ENCODE data around the gene NOTCH2.
"Not testable (repeated sequence)": the region's sequence is repeated elsewhere in the genome, so short reads cannot be mapped to it uniquely, and the experiment has no call there.

The NOTCH2 gene

DNA sequence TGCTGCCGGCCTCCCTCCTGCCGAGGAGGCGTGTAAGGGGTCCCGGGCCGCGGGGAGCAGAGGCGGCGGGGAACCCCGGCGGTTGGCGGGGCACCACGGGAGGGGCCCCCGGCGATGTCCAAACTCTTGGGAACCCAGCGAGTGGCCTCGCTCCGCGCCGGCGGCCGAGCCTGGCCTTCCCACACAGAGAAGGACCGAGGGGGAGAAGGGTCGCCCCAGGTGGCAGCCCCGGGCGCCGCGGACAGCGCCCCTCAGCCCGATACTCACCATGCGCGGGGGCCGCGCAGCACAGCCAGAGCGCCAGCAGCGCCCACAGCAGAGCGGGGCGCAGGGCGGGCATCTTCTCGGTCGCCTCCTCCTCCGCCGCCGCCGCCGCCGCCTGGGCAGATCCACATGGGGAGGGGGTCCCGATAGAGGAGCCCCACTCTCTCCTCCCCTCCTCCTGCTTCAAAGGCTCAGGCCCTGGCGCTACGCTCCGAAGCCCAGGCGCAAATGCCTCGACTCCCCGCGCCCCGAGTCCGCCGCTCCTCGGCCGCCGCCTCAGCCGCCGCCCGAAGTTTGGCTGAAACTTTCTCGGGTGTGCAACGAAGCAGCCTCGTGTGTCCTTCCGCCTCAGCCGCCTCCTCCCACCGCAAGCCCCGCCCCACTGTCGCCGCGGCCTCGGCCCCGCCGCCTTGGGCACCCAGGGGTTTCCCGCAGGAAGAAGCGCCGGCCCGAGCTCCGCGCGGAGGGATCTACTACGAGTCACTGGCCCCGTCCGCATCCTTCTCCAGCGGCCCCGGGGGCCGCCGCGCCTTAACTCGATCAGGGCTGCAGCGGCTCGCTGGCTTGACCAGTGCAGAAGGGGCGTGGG lies at the start of gene NOTCH2:
NOTCH2 (minus strand) TSS at position 596 of the 853 bp plus-strand sequence; CDS start at position 340, 256 bp downstream.
- peak; percentile 30 for DNase-seq (ENCODE audit: low read depth)

DNA sequence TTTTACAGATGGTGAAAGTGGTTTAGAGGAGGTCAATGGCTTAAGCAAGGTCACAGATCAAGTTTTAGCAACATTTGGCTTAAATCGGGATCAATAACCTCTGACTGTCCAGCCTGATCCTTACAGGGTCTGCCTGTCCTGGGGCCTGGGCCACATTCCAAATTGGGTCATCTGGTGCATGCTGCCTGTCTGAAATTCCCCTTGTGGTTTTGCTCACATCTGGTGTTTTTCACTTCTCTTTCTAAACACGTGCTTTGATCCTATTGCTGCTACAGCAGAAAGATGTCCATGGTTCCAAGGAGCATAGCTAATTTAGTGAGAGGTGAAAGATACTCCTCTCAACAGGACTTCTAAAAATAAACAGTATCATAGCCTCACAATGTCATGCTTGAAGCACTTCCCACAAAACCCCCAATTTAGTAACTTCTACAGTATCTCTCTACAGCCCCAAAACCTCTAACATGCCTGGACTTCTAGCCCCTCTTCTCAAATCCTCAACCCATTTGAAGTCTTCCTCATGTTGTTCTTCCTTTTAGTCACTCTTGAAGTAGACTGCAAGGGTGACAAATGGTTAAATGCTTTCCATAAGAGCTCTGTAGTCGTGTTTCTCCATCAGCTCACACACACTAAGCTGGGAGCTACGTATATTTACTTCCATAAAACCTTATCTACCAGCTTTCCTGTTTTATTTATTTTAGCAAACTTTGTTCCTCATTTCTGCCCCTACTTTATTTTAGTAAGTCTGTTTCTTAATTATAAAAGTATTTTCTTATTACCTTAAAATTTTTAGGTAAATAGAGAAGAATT lies 48.1 kb upstream of the NOTCH2 start:
- DNase-seq (ENCODE audit: low read depth) = not testable (repeated sequence)

DNA sequence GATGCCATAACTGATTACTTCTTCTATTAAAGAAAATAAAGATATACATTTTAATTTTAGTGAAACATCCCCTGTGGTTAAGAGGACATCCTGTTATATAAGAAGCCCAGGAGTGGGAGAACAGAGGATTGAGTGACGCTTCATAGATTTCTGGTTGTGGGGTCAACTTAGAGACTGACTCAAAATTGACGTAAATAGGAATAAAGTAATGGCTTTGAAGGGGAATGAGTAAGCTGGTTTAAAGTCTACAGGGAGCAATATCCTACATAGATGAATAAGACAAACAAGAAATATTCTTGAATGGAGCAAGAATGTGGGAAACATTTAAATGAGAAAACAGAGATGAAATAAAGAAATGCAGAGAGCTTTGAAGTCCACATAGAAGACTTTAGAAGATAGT lies 46.6 kb upstream of the NOTCH2 start:
- not testable (repeated sequence) for DNase-seq (ENCODE audit: low read depth)

DNA sequence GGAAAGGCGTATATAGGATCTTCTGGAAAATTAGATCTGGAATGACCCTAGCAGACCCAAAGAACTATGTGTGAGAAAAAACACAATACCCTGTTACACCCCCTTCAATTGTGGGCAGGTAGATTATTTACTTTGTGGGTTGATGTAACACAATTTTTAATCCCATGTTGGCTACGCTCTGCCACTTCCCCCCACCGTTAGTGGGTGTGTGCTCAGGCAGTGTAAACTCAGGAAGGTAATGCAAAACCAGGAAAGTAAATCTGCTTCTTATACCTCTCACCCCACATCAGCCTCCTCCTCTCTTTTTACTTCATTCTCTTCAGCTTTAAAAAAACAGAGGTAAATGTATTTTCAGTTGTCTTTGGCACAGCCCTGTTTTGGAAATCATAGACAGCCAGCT lies 43.7 kb upstream of the NOTCH2 start:
- DNase-seq (ENCODE audit: low read depth) = not testable (repeated sequence)

DNA sequence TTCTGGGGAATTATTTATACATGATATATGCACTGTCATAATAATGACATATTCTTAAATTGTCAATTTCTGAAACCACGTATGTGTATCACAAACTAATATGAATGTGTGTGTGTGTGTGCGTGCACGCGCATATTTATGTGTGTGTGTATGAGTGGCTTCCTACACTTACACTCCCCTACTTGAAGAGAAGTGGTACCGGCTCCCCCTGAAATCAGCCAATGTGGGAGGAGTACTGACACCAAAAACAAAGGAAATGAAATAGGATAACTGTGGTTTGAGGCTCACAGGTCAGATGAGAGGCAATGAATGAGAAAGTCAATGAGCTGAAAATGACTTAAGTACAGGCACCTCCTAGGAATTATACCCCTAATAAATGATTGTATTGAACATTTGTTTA lies 42.8 kb upstream of the NOTCH2 start:
- not testable (repeated sequence) for DNase-seq (ENCODE audit: low read depth)

DNA sequence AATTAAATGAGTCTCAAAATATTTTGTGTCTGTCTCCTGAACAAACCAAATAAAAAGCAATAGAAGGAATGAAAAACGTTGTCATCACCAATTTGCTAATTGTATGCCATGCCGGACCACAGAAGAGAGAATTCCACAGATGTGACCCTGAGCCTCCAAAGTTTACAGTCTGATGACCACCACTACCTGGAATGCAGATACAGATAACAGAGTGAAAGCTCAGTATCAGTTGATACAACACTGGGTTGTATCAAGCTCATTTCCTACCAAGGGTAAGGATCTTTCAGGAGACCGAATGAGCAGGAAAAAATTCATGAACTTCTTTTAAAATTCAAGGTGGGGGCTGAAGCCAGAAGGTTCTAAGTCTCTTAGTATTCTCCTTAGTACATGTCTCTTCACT lies 42.3 kb upstream of the NOTCH2 start:
- DNase-seq (ENCODE audit: low read depth) = not testable (repeated sequence)

DNA sequence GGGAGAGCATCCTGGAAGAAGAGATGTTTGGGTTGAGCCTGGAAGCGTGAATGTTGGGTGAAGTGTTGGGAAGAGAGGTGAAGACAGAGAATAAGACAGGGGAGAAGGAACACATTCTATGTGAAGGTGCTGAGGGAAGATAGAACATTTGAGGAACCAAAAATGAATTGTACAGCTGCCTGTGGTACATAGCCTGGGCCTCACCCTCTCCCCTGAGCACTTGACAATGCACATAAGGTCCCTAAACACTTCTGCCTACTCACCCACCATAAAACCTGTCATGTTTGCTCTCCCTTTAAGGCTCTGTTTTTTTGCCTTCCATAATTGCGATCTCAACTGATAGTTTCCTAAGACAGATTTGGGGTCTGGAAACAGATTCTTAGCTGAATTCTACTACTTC lies 41.5 kb upstream of the NOTCH2 start:
- DNase-seq (ENCODE audit: low read depth) = not testable (repeated sequence)

DNA sequence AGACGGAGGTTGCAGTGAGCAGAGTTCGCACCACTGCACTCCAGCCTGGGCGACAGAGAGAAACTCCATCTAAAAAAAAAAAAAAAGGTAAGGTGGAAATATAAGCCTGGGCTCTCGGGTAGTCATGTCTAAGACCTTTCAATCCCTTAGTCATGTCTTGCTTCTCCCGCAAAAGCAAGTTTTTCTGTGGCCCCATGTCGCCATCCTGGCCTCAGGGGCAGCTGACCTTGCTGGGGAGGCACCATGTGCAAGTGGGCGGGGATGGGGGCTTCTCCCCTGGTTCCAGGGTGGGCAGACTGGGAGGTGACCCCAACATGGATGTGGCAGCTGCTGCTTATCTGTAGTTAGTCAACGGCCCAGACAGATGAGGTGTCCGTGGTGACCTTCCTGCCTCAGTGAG lies 40.2 kb upstream of the NOTCH2 start:
- not testable (repeated sequence) for DNase-seq (ENCODE audit: low read depth)

DNA sequence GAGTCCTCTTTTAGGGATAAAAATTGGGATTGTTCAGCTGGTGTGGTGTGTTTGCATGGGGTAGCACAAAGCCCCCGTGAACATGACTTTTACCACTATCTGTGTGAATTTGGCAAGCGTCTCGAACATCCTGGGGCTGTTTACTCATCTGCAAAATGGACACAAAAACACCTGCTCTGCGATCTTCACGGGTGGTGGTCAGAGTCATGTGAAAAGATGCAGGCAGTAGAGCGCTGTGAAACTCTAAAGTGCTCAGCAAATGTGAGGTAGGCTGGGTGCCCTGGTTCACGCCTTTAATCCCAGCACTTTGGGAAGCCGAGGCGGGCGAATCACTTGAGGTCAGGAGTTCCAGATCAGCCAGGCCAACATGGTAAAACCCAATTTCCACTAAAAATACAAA lies 39.7 kb upstream of the NOTCH2 start:
- DNase-seq (ENCODE audit: low read depth) = not testable (repeated sequence)

DNA sequence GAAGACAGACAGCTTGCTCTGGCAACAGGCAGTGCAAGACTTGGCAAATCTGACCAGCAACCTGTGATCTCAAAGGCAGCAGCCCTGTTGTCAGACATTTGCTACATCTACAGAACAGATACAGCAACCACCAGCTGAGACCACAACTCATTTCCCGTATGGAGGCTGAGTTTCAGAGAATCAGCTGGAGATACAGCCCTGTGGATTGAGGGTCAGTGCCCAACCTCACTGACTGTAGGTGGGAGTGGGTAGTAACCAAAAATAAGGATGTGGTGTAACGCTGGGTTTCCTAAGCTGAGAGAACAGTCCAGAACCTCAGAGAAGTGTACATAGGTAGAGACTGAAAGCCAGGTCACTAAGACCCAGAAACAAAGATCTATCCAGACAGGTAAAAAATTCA lies 35.8 kb upstream of the NOTCH2 start:
- not testable (repeated sequence) for DNase-seq (ENCODE audit: low read depth)

DNA sequence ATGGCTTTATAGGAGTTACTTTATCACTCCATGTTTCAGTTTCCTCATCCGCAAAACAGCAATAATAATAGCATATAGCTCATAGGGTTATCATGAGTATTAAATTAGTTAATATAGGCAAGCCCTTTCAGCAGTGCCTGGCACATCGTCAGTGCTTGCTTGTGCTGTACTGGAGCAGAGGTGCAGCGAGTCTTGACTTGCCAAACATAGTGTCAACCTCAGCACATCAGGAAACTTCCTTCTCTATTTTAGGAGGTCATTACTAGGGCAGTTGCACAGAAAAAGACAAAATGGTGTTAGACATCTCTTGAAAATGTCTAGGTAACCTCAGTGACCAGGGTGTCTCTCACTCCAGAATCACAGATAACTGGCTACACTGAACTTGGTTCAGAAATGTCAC lies 34.3 kb upstream of the NOTCH2 start:
- not testable (repeated sequence) for DNase-seq (ENCODE audit: low read depth)

DNA sequence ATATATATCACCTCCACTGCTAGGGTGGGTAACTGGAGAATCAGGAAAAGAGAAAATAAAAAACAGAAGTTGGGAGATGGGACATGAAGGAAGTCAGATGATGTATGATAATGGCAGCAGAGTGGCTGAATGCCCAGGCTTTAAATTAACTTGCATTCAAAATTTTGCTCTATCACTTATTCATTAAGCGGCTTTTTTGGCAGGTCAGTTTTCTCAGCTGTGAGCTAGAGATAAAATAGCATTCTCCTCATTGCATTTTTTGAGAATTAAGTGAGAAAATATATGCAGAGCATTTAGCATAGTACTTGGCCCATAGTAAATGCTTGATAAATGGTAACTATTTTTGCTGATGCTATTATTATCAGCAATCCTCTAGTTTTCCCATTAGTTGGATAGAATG lies 32.1 kb upstream of the NOTCH2 start:
- DNase-seq (ENCODE audit: low read depth) = not testable (repeated sequence)

DNA sequence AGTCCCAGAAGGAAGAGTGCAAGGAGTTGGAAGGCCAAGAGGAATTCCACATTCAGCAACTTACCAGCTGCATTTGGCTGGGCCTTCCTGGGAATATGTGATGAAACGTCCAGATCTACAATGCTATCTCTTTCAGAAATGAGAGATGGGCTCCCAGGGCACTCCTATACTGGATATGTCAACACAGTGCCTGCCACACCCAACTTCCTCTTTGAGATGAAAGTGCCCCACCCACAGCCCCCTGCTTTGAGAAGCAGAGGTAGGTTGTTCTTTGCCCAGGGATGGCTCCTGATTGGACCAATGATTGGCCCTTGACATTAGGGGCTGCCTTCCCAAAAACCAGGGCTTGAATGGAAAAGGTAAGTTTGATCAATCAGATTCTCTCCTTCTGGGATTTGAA lies 31.1 kb upstream of the NOTCH2 start:
- not testable (repeated sequence) for DNase-seq (ENCODE audit: low read depth)

DNA sequence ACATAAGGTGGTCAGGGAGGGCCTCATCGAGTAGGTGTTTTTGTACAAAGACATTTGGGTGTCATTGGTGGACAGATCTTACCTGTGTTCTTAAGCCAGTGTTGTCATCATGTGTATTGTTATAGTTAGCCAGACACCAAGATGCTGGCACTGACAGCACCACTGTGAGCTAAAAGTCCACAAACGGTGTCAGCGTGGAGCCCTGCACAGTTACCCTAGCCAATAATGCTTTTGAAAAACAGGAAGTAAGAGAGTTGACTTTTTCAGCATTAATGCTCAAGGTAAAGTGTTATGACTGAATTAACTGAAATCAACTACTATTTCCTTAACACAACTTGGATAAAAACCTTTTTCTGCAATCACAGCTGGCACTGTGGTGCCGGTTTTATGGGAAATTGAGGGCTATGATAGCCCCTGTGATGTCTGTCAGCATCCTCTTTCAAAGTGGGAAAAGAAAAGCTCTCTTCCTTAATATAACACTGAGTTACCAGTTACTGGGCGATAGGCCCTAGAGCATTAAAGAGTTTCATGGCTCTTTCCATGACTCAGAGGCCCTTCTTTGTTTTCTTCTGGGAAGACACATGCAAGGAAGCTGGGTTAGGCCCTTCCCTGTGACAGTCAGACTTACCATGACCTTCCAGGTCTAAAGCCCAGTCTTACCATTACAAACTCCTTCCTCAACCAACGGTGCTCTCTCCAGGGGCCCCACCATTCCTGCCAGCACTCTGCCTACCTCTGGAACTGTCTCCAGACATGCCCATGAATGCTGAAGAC lies 29.7 kb upstream of the NOTCH2 start:
- not testable (repeated sequence) for DNase-seq (ENCODE audit: low read depth)

DNA sequence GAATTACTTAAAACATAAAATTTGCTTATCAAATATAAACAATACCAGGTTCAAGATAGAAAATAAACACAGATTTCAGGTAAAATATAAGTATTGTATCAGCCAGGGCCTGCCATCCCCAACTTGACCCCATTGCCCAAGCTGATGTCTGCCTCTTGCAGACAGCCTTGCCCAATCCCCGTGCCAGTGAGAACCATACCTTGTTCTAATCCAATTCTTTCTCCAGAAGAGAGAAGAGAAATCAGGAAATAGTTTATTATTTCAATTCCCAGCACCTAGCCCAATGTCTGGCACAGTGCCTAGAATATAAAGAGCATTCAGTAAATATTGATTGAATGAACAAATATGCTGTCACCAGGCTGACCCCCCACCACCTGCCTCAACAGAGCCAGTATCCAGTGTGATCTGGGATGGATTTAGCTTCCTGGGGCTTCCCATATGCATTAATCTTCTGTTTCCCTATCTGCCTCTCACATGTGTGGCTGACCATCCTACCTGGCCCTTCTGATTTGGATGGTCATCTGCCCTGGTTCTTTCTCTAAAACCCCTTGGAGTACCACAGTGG lies 27.6 kb upstream of the NOTCH2 start:
- not testable (repeated sequence) for DNase-seq (ENCODE audit: low read depth)

DNA sequence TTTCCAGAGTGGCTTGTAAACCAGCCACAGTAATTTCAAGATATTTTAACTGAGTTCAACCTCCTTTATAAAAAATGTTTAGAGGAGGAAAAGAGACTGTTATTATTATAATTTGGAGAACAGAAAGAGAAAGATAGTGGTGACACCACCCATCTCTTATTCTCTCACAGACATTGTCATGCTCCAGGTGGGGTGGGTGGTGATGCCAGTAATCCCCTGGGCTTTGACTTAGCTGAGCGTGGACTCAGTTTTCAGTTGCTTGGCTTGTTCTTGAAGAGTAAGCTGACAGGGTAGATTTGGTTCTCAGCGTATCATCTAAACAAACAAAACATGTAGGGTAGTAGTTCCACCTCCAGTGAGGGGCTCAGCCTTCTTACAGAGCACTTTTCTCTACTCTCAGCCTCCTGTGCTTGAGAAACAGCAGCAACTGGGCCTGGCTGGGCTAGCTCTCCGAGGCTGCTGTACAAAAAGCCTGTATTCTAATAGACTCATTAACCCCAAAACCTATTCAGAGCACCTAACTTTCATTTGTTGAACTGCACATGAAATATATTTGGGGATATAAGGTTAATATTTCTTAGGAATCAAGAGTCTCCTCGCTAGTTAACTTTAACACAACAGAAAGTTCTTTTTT lies 24.2 kb upstream of the NOTCH2 start:
- not testable (repeated sequence) for DNase-seq (ENCODE audit: low read depth)

DNA sequence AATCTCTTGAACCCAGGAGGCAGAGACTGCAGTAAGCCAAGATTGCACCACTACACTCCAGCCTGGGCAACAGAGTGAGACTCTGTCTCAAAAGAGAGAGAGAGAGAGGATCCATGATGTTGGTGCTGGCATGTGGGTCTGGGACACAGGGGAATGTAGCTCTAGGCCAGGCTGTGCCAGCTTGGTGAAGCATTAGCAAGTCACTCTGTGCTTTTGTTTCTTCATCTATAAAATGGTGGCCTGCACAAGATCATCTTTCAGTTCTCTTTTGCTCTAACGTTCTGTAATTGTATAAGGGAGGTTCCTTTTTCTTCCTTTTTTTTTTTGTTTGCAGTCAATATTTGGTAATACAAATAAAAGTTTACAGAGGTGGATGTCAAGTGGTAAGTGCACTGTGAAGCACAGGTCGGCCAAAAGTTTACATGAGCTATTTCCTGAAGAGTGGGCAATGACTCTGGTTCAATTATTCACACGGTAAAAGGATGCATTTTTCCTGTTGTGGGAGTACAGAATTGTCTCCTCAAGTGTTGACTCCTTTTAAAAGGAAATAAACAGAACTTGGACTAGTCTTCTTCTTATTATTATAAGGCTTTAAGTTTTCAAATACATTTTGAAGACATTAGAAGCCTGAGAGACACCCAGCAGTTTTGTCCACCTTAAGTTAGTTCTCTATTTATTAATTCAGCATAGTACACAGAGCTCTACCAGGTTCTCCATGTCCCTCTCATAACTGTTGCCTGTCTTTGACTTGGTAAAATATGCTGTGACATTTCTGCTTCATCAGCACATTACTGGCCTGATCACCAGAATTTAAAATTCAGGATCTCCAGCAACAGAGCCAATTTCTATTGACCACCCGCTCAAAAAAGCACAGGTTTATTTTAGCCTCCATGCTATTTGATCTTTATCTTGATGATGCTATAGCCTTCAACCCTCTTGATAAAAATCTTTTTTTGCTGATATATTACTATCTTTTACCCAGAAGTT lies 23.1 kb upstream of the NOTCH2 start:
- not testable (repeated sequence) for DNase-seq (ENCODE audit: low read depth)

DNA sequence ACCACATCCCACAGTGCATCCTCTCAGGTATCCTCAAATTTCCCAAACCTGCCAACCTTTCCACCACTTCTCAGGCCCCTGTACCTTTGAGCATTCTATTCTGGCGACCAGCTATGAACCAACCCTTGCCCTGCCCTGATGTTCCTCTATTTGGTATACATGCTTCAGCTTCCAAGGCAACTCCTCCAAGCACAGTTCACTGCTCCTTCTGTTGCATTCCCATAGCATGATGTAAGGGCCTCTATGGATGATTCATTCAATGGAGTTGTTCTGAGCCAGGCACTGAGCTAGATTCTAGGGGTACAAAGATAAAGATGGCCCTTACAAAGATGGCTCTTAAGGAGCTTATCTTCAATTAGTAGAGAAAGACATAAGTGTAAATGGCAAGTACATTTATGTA lies 21.4 kb upstream of the NOTCH2 start:
- not testable (repeated sequence) for DNase-seq (ENCODE audit: low read depth)

DNA sequence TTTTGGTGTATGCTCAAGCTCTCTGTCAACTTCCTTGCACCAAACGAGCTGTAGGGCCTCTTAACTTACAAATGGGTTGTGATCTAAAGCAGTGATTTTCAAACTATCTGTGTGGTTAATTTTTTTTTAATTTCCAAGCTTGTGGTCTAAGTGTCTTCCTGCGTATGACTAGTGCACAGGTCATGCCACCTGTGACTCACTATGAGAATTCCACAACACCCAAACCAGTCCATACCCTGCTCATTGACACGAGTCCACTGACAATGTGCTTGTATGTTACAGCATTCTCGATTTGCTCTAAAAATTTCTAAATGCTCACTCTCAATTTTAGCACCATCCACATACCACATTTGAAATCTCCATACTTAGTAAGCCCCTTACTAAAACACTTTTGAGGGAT lies 18.5 kb upstream of the NOTCH2 start:
- DNase-seq (ENCODE audit: low read depth) = not testable (repeated sequence)

DNA sequence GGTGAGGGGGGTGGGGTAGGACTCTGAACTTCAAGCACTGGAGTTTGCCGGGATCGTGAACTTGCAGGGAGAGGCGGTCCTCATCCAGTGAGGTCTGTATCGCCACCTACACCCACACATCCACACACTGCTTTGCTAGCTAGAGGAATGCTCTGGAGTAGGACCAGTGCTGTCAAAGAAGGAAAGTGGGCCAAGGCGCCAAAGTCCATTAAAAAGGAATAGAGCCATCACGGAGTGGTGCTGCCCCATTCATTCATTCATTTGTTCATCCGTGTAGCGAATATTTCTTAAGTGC lies 405 bp upstream of the NOTCH2 start:
- DNase-seq (ENCODE audit: low read depth) = not testable (repeated sequence)
